Left forelimb (tissue), 1 donor: ENCODE results near the gene UTF1.

ENCODE experiments used
- DNase-seq: peaks from one replicate; pipeline ENCODE4 v3.0.0-alpha.2; 2018; ENCODE audit warnings: low spot score

Gene UTF1

GRCh38 chr10:133196936-133197758 lies 32.9 kb upstream of the UTF1 start:
- no peak for DNase-seq

GRCh38 chr10:133197786-133198185 lies 32.2 kb upstream of the UTF1 start:
- DNase-seq = no peak

GRCh38 chr10:133198206-133198605 lies 31.8 kb upstream of the UTF1 start:
- DNase-seq = no peak

GRCh38 chr10:133198621-133199487 lies 31.2 kb upstream of the UTF1 start:
- no peak for DNase-seq

GRCh38 chr10:133199488-133199885 lies 30.5 kb upstream of the UTF1 start:
- DNase-seq = no peak

- DNase-seq = no peak
These were observed 29.9 kb upstream of the UTF1 start for GRCh38 chr10:133199992-133200611.

- DNase-seq = no peak
These were observed 29.4 kb upstream of the UTF1 start for GRCh38 chr10:133200621-133201031.

- DNase-seq = no peak
These were observed 28.7 kb upstream of the UTF1 start for GRCh38 chr10:133201151-133201947.

GRCh38 chr10:133201948-133202725 lies 27.9 kb upstream of the UTF1 start:
- no peak for DNase-seq

GRCh38 chr10:133202778-133203651 lies 27.0 kb upstream of the UTF1 start:
- DNase-seq = no peak

- no peak for DNase-seq
These were observed 26.3 kb upstream of the UTF1 start for GRCh38 chr10:133203652-133204195.

- DNase-seq = no peak
These were observed 25.6 kb upstream of the UTF1 start for GRCh38 chr10:133204226-133205015.

- no peak for DNase-seq
These were observed 24.9 kb upstream of the UTF1 start for GRCh38 chr10:133205146-133205545.

- DNase-seq = no peak
These were observed 23.5 kb upstream of the UTF1 start for GRCh38 chr10:133206356-133207040.

- no peak for DNase-seq
These were observed 22.9 kb upstream of the UTF1 start for GRCh38 chr10:133207041-133207600.

- DNase-seq = no peak
These were observed 22.4 kb upstream of the UTF1 start for GRCh38 chr10:133207627-133208026.

- DNase-seq = no peak
These were observed 21.6 kb upstream of the UTF1 start for GRCh38 chr10:133208466-133208865.

- no peak for DNase-seq
These were observed 20.9 kb upstream of the UTF1 start for GRCh38 chr10:133209117-133209516.
